ENCODE results near the gene HCCS.

Gene HCCS

GRCh38 chrX:11143931-11144678 lies 33.0 kb downstream of the HCCS start:
- no peak for TF ChIP-seq ZFP3 (CRISPR knock-in tag; IDR thresholded peaks at IDR 0.05)
- TF ChIP-seq CSDC2 (CRISPR knock-in tag; IDR thresholded peaks at IDR 0.05) = no peak
- TF ChIP-seq OSR1 (CRISPR knock-in tag; IDR thresholded peaks at IDR 0.05) = no peak
- TF ChIP-seq PPARA (CRISPR knock-in tag; IDR thresholded peaks at IDR 0.05; ENCODE audit: borderline replicate concordance) = no peak
- no peak for TF ChIP-seq ARNTL (CRISPR knock-in tag; IDR thresholded peaks at IDR 0.05; ENCODE audit: borderline replicate concordance, low read depth)
- TF ChIP-seq BACH2 (CRISPR knock-in tag; IDR thresholded peaks at IDR 0.05; ENCODE audit: borderline replicate concordance) = no peak
- no peak for TF ChIP-seq ZFP30 (CRISPR knock-in tag; IDR thresholded peaks at IDR 0.05)
- TF ChIP-seq ZNF8 (CRISPR knock-in tag; IDR thresholded peaks at IDR 0.05) = no peak
- TF ChIP-seq RARB (CRISPR knock-in tag; IDR thresholded peaks at IDR 0.05) = no peak
- TF ChIP-seq TSHZ2 (CRISPR knock-in tag; IDR thresholded peaks at IDR 0.05) = no peak
- TF ChIP-seq ZNF70 (CRISPR knock-in tag; IDR thresholded peaks at IDR 0.05) = no peak
- TF ChIP-seq ZNF565 (CRISPR knock-in tag; conservative IDR thresholded peaks at IDR 0.05; ENCODE audit: low read depth) = no peak
- no peak for TF ChIP-seq ZC3H10 (CRISPR knock-in tag; IDR thresholded peaks at IDR 0.05)
- no peak for TF ChIP-seq ESRRG (CRISPR knock-in tag; IDR thresholded peaks at IDR 0.05)
- no peak for TF ChIP-seq CREB5 (CRISPR knock-in tag; IDR thresholded peaks at IDR 0.05; ENCODE audit: low read depth)
- no peak for TF ChIP-seq TCF4 (CRISPR knock-in tag; IDR thresholded peaks at IDR 0.05; ENCODE audit: borderline replicate concordance)
- TF ChIP-seq CSRNP3 (CRISPR knock-in tag; IDR thresholded peaks at IDR 0.05) = no peak
- no peak for TF ChIP-seq GLIS3 (CRISPR knock-in tag; IDR thresholded peaks at IDR 0.05)
- peak; percentile 96 for ATAC-seq

GRCh38 chrX:11146411-11146810 lies 35.3 kb downstream of the HCCS start:
- no peak for ATAC-seq
- no peak for TF ChIP-seq PPARA (CRISPR knock-in tag; IDR thresholded peaks at IDR 0.05; ENCODE audit: borderline replicate concordance)
- no peak for TF ChIP-seq ARNTL (CRISPR knock-in tag; IDR thresholded peaks at IDR 0.05; ENCODE audit: borderline replicate concordance, low read depth)
- no peak for TF ChIP-seq SNAI2 (CRISPR knock-in tag; IDR thresholded peaks at IDR 0.05)
- TF ChIP-seq TOX (CRISPR knock-in tag; IDR thresholded peaks at IDR 0.05; ENCODE audit: borderline replicate concordance) = no peak
- TF ChIP-seq ESRRG (CRISPR knock-in tag; IDR thresholded peaks at IDR 0.05) = no peak
- no peak for TF ChIP-seq PATZ1 (CRISPR knock-in tag; IDR thresholded peaks at IDR 0.05; ENCODE audit: borderline replicate concordance)
- no peak for TF ChIP-seq ZNF8 (CRISPR knock-in tag; IDR thresholded peaks at IDR 0.05)
- TF ChIP-seq ZFP3 (CRISPR knock-in tag; IDR thresholded peaks at IDR 0.05) = no peak

- no peak for ATAC-seq
- TF ChIP-seq POU6F1 (CRISPR knock-in tag; IDR thresholded peaks at IDR 0.05; ENCODE audit: borderline replicate concordance, low read depth) (no peak), BACH2 (CRISPR knock-in tag; IDR thresholded peaks at IDR 0.05; ENCODE audit: borderline replicate concordance) (no peak), PATZ1 (CRISPR knock-in tag; IDR thresholded peaks at IDR 0.05; ENCODE audit: borderline replicate concordance) (no peak), TCF4 (CRISPR knock-in tag; IDR thresholded peaks at IDR 0.05; ENCODE audit: borderline replicate concordance) (no peak)
Observed at GRCh38 chrX:11148401-11148800, 37.3 kb downstream of the HCCS start.
